Measurements from ENCODE around the gene DYNLT5. TPM values are rescaled to one million over a fixed set of nuclear protein-coding genes. Genes with fewer than 3 reads are reported as not detected.

DYNLT5 gene
- total and polyA plus RNA-seq, 10 donors = 0.09 to 2.5 (median 0.60) TPM; not detected in 2

DNA sequence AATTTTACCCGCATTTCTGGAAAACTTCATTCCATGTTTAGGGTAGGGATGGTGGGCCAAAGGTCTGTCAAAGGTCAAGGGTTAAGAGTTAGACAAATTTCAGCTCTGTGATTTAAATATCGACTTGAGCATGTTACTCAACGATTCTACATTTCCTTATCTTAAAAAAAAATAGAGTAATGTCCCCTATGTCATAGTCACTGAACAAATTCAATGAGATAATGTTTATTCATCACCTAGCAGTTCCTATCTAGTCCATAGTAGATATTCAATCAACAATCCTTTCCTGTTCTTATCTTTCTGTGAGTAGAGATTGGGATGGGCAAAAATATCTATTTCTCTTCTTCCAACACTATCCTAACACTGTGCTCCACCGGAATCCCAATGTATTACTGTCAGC is 1.1 kb upstream of the DYNLT5 start:
- Histone ChIP-seq H3K27ac (peak overlapping the region in 1 of 8 donors; percentile 55), H3K9me3 (no peaks in the 10 kb centered on the region), H3K27me3 (replicated peaks in 1 of 7) (peaks cover 0 to 39% (median 22%) of the 10 kb centered on the region in 7 donors), H3K36me3 (no peaks in the 10 kb centered on the region), H3K4me1 (peaks cover 0 to 18% (median 14%) of the 10 kb centered on the region in 6 donors), H3K4me3 (no peak overlapping the region)
- TF ChIP-seq, protein P1, sequence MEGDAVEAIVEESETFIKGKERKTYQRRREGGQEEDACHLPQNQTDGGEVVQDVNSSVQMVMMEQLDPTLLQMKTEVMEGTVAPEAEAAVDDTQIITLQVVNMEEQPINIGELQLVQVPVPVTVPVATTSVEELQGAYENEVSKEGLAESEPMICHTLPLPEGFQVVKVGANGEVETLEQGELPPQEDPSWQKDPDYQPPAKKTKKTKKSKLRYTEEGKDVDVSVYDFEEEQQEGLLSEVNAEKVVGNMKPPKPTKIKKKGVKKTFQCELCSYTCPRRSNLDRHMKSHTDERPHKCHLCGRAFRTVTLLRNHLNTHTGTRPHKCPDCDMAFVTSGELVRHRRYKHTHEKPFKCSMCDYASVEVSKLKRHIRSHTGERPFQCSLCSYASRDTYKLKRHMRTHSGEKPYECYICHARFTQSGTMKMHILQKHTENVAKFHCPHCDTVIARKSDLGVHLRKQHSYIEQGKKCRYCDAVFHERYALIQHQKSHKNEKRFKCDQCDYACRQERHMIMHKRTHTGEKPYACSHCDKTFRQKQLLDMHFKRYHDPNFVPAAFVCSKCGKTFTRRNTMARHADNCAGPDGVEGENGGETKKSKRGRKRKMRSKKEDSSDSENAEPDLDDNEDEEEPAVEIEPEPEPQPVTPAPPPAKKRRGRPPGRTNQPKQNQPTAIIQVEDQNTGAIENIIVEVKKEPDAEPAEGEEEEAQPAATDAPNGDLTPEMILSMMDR (IDR thresholded peaks at IDR 0.05 in 8 of 11, conservative IDR thresholded peaks at IDR 0.05 in 3 of 11) = no peak
- TF ChIP-seq POLR2AphosphoS5 (IDR thresholded peaks at IDR 0.05) (no peak), POLR2A (IDR thresholded peaks at IDR 0.05) (no peak)
- WGBS, 5 donors = 69 to 90% (median 76%) methylated on average over 4 of the region's 4 CpGs
- intact Hi-C loops (cut with DNase I; ENCODE audit: low total_unique reads) = no loop called here
- DNase-seq = no peak

DNA sequence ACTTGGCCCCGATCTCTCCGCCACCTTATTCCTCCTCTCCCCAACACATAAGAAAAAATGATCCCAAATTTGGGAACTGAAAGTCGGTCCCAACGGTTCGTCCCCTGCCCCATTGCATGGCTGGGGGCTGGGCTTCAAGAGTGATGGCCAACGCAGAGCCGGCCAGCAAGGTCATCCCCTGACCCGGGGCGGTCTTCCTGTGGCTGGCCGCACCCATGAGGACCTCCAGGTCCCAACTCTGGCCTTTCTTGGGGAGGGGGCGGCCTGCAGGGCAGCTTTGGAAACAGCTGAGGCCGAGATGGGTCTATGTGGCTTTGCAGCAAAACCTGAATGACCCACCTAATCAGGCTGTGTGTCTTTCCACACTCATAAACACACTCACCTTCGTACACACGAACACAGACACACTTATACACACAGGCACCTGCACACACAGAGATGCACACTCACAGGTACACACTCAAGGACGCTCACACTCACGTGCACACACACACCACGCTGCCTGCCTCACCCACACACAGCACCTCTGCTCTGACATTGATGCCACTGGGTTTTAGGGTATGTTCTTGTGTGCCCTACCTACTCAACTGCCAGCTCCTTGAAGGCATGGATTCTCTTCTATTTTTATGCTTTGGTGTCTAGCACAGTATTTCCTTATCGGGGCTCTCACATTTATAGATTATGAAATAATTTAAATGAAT is 562 bp downstream of the DYNLT5 start:
- no peaks in the 10 kb centered on the region for H3K36me3 ChIP-seq
- peak overlapping the region in 2 of 8 donors; percentile 19 to 55 for H3K27ac ChIP-seq
- H3K4me1 ChIP-seq = peaks cover 2 to 22% (median 15%) of the 10 kb centered on the region in 6 donors
- H3K9me3 ChIP-seq = no peaks in the 10 kb centered on the region
- intact Hi-C loops (cut with DNase I; ENCODE audit: low total_unique reads) = no loop called here
- TF ChIP-seq POLR2A (IDR thresholded peaks at IDR 0.05) (no peak), POLR2AphosphoS5 (IDR thresholded peaks at IDR 0.05) (no peak)
- TF ChIP-seq, protein P1 (IDR thresholded peaks at IDR 0.05 in 8 of 11, conservative IDR thresholded peaks at IDR 0.05 in 3 of 11) = no peak
- peaks cover 0 to 39% (median 22%) of the 10 kb centered on the region in 7 donors for H3K27me3 ChIP-seq (replicated peaks in 1 of 7)
- WGBS, 5 donors = 21 to 39% (median 29%) methylated on average over 17 to 18 of the region's 18 CpGs
- peak; percentile 70 for DNase-seq
- H3K4me3 ChIP-seq = peak overlapping the region in 7 of 8 donors; percentile 19 to 60 (median 40)

DNA sequence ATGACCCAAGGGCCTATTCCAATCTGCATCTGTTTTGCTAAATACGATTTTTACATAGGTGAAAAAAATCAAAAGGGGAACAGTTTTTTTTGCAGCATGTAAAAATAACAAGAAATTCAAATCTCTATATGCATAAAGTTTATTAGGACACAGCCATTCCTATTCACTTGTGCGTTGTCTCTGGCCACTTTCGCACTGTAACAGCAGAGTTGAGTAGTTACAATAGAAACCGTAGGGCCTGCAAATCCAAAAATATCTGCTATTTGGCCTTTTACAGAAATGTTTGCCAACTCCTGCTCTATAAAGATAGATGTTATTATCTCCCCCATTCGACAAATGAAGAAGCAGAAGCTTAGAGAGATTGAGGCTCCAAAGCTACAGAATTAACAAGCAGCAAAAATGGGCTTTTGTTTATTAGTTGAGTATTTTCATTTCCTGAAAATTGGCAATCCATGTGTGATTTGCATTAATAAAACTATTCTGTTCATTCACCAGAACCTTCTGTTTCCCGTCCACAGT is 5.5 kb downstream of the DYNLT5 start:
- Histone ChIP-seq H3K27ac (no peak overlapping the region), H3K27me3 (replicated peaks in 1 of 7) (peaks cover 0 to 19% (median 3%) of the 10 kb centered on the region in 7 donors), H3K36me3 (no peaks in the 10 kb centered on the region), H3K4me1 (peaks cover 1 to 17% (median 7%) of the 10 kb centered on the region in 6 donors), H3K4me3 (no peak overlapping the region), H3K9me3 (no peaks in the 10 kb centered on the region)
- TF ChIP-seq POLR2A (IDR thresholded peaks at IDR 0.05) (no peak), POLR2AphosphoS5 (IDR thresholded peaks at IDR 0.05) (no peak)
- TF ChIP-seq, protein P1 (IDR thresholded peaks at IDR 0.05 in 8 of 11, conservative IDR thresholded peaks at IDR 0.05 in 3 of 11) = no peak
- intact Hi-C loops (cut with DNase I; ENCODE audit: low total_unique reads) = no loop called here
- WGBS, 5 donors = 59 to 69% (median 65%) methylated on average over 6 of the region's 6 CpGs
- DNase-seq = no peak

DNA sequence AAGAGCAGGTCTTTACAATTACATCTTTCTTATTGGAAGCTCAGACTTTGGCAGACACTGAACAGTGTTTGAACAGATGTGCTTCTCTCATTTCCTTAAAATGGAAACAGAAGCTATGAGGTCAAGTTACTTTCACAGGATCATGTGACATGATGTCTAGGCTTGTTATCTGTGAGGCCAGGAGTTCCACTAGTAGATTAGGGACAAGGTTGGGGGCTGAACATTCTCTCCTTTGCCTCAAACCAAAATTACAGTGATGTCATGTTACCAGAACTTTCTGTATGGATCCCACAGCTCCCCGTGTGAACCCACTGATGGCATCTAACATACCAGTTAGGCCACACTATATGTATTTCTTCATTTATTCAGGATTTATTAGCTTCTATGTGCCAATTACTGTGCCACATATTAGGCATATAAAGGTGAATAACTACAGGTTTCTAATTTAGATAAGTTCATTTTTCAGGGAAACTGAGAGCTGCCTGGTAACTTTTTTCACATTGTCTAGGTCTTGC is 6.0 kb downstream of the DYNLT5 start:
- H3K36me3 ChIP-seq = no peaks in the 10 kb centered on the region
- WGBS, 5 donors = 67 to 84% (median 79%) methylated on average over 1 of the region's 1 CpG
- intact Hi-C loops (cut with DNase I; ENCODE audit: low total_unique reads) = no loop called here
- H3K9me3 ChIP-seq = no peaks in the 10 kb centered on the region
- TF ChIP-seq POLR2AphosphoS5 (IDR thresholded peaks at IDR 0.05) = no peak
- TF ChIP-seq, protein P1 (IDR thresholded peaks at IDR 0.05 in 8 of 11, conservative IDR thresholded peaks at IDR 0.05 in 3 of 11) = no peak
- H3K4me1 ChIP-seq = peaks cover 0 to 13% (median 6%) of the 10 kb centered on the region in 6 donors
- no peak overlapping the region for H3K4me3 ChIP-seq
- no peak for DNase-seq
- no peak overlapping the region for H3K27ac ChIP-seq
- H3K27me3 ChIP-seq (replicated peaks in 1 of 7) = peaks cover 0 to 14% (median 0%) of the 10 kb centered on the region in 7 donors

Measured in spleen (tissue), 11 donors.